ENCODE measurements around the gene BOD1L2.

The BOD1L2 gene

DNA sequence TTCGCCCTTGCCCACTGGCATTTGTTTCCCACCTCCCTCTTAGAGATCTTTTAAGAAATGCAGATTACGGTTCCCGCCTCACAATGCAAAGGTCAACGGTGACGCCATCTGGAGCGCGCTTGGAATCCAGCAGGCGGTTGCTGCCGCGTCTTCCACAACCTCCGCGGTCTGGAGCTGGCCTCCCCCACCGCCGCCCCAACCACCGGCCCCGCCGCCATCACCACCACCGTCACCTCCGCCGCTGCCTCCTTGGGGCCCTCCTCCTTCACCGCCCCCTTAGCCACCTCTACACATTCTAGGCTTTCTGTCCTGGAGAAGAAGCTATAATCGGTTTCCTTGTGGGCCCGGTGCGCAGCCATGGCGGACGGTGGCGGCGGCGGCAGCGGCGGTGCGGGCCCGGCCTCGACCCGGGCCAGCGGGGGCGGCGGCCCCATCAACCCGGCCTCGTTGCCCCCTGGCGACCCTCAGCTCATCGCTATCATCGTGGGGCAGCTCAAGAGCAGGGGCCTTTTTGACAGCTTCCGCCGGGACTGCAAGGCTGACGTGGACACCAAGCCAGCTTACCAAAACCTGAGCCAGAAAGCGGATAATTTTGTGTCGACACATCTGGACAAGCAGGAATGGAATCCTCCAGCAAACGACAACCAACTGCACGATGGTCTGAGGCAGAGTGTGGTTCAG lies at the start of gene BOD1L2:
Gene BOD1L2 (plus strand): TSS at position 132 of the 681 bp plus-strand sequence. CDS start 226 bp downstream, at position 358.
- DNase-seq: no peak

DNA sequence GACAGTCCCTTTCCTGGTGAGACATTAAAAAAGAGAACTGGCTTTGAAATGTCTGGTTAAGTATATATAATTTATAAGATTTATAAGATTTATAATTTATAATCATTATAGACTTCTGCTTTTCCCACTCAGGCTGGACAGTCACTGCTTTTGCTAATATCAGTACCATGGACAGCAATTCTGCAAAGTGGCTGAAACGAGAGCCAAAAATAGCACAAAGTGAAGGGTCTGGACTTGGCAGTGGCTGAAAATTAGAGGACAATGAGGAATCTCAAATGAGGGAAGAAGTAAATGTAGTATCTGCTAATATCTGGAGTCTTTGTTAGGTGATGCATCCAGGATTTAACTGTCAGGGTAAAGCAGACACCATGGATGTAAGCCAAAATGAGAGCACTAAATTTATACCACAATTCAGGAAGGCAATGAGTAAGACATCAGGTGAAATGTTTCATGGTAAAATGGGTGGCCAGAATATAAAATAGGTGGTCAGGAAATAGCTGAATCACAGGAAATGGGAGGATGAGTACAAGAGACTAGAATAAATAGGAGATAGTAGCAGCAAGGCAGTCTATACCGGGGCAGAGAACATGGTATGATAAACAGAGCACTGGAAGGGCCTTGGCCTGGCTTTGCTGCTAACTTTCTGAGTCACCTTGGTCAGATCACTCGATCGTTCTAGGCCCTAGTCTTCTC lies 39.6 kb upstream of the BOD1L2 start:
- DNase-seq: no peak

DNA sequence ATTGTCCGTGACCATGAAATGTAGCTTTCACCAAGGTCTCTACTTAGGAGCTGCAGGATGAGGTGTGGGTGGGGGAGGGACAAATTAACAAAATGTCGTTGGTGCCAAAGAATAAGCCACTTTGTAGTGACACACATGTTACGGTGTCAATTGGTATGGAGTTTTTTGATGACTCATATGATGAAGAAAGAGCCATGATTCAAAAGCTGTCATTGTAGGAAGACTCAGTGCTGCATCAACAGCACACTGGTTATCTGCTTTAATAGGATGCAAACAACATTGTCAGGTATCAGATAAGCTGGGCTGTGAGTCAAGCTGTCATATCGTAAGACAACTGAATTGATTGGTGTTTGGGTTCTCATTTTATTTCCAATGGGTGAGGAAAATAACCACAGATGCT lies 36.6 kb upstream of the BOD1L2 start:
- DNase-seq: no peak

DNA sequence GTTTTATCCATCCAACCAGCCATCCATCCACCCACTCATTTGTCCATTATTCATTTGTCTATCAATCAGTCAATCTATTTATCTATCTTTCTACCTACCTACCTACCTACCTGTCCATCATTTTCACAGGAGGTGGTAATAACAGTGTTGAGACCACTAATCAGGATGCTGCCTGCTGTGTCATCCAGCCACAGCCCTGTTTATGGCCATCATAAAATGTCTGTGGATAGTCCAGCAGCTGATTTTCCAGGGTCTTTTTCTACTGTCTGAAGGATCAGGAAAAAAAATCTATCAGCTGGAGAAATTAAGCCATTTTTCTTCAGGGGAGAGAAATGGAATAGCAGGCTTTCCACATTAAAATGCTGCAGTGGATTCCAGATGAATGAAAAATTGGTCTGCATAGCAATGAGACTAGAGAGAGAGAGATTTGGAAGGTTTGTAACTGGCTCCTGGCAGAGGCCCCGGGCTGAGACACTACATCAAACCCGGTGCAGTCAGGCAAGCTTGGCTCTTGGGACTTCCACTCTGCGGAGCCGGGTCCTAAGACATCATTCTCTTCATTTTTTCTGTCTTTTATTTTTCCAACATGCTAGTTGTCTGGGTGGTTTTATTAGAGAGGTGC lies 33.0 kb upstream of the BOD1L2 start:
- no peak for DNase-seq

DNA sequence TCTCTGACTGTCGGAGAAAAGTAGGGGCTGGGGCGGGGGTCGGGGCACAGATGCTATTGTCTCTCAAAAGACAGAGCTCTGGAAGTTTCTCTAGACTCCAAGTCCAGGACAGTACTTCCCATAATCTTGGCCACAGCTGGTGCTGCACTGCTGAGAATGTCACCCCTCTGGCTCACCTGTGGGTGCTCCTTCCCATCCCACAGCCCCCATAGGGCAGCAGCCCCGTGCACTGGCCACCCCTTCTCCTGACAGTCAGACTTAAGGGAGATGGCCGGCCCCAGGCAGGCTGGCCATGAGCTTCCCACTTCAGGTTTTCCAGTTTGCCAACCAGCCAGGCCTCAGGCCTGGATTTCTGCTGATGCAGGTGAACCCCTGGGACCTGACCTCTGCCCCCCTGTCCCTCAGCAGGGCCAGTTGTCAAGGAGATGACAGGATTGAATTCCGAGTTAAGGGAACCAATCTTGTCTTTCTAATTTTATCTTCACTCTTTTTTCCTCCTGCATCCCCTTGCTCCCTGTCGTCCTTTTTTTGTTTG lies 30.2 kb upstream of the BOD1L2 start:
- no peak for DNase-seq

DNA sequence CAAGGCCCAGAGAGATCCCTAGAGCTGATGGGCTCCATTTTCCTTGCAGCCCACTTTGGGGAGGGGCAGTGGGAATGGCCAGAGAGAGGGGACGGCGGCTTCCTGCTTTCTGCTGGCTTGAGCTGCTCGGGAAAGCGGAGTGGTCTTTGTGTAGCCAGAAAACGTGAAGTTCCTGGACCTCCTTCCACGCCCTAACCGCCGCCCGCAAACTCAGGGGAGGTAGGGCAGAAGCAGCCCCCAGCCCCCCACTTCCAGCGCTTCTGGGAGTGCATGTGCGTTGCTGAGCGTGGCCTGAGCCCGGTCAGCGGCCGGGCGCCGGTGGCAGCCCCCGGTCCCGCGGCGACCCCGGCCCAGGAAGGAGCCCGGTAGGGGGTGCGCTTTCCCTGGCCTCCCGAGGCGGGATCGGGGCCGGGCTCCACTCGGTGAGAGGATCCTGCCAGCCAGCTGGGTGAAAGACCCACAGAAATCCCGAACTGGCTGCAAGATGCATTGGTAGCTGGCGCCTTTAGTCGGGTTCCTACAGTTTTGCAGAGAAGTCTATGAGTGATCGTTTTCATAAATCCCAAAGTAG lies 25.3 kb upstream of the BOD1L2 start:
- DNase-seq: no peak

DNA sequence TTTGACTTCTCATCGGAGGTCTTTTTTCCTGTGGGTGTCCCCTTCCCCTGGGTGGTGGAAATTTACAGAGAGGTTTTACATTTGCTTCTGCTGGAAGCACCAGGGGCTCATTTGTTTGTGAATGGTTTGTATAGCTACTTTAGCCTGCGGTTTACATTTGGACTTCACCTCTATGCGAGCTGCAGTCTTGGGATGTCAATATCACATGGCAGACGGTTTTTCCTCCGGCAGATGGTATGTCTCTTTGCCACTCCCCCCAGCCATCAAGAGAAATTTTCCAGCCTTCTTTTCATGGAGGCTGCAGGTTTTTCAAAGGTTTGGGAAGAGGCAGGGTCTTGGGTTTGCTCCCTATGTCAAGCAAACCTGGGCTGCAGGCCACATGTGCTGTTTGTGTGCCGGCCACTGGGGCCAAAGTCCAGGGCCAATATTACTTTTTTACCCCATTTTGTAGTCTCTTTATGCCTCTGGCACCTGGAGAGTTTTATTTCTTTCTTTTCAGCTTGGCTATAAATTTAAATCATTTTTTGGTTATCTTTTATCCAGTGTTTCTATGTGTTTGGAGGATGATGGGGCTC lies 23.9 kb upstream of the BOD1L2 start:
- DNase-seq: no peak

DNA sequence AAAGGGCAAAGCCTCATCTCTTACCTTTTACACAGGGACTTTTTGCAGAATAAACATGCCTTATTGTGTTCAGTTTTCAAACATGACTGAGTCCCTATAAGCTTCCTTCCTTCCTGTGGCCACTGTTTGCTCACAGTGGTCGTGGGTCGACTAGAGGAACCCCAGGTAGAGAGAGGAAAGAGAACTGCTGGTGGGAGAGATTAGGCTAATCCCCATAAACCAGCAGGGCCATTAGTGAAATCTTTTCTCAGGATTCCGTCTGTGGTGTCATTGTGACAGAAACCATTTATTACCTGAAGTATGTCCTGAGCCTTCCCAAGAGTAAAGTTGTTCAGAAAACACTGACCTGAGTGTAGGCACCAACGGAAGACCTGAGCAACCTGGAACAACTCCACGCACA lies 21.3 kb upstream of the BOD1L2 start:
- no peak for DNase-seq

DNA sequence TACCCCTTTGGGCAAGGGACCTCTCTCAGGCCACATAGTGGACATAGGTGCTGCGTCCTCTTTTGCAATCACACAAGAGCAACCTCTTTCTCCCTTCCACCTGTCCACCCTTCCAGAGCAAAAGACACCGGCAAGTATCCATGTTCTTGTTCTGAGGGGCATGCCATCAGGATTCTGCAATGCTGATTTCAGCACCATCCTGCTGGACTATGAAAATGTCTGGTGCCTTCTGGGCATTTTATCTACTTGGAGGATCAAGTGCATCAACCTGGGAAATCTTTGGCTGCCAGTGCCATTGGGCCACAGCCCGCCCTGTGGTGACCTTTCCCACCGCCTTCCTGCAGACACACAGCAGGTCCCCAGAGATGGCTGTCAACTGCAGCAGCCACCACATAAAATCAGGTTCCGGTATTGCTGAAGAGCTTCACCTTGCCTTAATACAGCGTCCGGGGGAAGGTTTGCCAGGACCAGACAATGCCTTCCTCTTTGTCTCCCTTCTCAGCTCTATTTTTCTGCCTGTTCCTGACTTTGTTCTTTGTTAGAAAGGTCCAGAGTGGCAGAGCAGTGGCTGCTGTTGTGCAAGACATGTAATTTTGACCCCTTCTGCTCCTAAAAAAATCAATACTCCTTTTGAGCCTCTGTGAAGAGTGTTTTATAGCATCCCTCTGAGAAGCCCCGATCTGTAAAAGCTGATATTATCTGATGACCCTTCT lies 18.5 kb upstream of the BOD1L2 start:
- no peak for DNase-seq

DNA sequence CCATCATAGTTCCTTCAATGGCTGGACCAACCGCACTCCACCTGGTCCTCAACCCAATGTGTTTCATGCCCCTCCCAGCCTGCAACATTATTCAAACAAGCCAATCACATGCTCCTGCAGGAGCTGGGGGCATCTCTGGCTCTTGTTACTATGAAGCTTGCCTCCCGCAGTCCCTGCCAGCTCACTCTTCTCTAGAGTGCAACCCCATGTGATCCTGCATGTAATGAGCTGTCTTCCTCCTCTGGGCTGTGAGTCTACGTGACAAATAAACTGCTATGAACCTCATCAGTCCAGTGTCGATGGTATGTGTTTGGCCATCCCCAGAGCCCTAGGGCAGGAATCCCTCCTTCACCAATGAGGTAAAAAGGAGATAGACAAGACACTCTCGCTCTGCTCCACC lies 15.8 kb upstream of the BOD1L2 start:
- no peak for DNase-seq

DNA sequence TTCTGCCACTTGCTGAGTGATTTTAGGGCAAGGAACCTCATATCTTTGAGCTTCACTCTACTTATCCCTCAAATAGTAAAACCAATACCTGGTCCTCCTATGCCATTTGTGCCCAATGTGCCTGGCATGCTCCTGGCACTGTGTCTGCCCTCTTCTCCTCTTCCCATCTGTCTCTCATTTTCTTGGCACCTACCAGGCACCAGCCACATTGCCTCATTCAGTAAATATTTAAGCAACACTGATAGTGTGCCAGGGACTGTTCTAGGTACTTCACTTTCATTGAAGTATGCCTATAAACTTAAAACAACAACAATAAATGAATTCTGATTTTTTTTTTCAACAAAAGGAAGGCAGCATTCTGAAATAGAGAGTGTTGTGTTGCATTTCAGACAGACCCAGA lies 15.1 kb upstream of the BOD1L2 start:
- DNase-seq: no peak

DNA sequence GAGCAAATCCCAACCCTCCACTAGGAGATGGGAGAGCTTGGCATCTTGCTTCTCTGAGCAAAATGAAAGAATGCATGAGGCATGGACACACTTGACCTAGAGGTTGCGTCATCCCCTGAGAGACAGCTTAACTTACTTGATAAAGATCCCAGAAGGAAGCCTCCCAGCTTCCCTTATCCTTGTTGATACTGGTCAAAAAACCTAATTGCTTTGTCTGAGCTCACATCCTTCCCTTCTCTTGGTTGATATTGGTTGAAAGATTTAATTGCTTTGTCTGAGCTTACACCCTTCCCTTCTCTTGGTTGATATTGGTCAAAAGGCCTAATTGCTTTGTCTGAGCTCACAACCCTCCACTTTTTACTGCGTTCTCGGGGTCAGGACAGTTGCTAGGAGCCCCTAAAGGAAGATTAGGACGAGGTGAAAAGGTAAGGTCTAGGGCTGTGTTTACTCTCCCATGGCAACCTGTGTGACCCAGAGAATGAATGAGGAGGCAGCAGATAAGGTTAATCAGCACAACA lies 12.2 kb upstream of the BOD1L2 start:
- DNase-seq: no peak

DNA sequence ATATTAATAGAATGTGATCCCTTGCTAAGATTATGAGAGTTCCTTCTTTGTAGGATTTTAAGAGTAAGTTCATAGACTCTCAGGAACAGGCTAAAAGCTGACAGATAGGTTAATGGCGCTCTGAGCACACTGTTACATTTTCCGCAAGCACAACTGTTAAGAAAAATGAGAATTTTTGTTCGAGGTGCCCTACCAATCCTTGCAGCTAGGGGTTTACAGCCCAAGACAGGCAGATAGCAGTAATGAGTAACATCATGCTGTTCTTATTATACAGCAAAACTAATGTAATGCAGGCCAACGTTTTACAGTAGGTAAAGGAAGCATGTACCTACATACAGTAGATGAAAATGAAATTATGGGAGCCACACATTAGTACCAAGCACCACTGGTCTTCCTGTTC lies 11.2 kb upstream of the BOD1L2 start:
- no peak for DNase-seq

DNA sequence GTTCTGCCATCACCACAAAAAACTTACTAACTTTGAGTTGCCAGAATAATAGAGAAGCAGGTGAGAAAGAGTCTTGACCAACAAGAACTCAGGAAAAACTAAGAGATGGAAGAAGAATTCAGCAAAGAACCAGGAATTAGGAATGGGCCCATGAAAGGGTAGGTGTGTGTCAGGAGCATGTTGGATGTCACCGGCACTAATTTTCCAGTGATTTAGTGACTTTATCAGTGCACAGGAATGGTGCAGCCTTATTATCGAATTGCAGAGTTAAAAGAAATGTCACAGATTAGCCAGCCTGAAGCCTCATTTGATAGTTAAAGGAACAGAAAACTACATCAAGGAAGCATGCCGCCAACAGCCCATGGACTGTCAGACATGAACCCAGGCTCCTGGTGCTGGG lies 9.0 kb upstream of the BOD1L2 start:
- DNase-seq: no peak

DNA sequence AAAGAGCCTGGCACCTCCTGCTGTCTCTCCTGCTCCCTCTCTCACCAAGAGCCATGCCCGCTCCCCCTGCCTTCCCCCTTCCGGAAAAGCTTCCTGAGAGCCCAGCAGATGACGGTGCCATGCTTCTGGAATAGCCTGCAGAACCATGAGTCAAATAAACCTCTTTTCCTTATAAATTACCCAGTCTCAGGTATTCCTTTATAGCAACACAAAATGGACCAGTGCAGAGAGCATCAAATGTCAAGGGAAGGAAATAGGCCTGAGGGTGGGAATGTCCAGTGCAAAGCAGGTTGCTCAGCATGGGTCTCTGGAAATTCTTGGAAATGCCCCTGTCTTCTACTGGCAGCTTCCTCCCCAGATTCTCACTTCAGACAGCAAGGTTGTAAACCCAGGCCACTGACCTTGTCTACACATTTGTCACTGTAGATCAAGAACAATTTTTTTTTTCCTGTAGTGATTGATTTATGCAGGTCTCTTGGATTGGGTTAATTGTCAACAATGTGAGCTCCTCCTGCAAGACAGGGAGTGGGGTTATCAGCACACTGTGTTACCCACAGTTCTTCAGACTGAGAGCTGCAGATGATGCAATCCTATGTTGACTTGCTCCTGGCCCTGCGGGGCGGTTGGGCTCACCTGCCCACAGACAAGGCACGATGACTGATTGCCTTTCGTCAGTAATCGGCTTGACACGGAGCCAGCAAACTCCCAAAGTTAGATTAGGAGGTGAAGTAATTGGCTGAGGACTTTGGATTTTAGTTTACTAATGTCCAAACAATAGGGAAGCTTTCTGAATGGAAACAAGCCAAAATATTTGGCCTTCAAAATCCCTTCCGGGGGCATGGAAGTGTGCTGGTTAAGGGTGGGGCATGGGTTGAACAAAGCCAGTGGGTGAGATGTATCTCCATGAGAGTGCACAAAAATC lies 5.4 kb upstream of the BOD1L2 start:
- DNase-seq: no peak

DNA sequence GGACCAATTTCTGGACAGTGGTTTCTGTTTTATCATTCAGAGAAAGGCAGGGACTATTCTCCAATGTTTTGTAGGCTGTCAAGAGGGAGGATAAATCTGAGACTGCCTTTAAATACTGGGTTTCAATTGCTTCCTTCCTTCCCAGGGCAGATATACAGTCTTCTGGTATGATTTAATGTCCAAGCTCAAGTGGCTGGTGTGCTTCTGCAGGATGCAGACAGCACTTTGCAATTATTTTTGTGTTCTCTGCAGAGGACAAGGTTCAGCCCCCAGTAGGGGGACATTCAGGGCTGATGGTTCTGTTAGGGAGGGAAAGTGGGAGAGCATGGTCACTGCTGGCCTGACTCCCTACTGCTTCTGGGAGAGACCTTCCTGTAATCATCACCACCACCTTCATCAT lies 4.6 kb upstream of the BOD1L2 start:
- DNase-seq: no peak

DNA sequence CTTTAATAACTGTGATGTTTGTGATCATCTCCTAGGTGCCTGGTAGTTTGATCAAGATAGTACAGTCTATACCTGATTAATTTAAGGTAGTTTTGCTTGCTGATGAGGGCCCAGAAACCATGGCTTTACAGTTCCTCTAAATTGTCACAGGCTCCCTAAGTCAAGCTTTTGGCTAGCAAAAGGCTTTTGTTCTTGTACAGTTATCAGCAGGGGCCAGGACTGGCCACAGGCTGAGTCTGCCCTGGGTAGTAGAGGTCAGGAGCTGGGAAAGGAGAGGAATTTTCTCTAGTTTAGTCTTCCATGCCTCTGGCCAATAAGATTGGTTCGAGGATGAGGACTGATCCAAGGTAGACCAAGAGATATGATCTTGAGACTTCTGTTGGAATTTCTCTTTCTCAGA lies 3.6 kb upstream of the BOD1L2 start:
- no peak for DNase-seq

DNA sequence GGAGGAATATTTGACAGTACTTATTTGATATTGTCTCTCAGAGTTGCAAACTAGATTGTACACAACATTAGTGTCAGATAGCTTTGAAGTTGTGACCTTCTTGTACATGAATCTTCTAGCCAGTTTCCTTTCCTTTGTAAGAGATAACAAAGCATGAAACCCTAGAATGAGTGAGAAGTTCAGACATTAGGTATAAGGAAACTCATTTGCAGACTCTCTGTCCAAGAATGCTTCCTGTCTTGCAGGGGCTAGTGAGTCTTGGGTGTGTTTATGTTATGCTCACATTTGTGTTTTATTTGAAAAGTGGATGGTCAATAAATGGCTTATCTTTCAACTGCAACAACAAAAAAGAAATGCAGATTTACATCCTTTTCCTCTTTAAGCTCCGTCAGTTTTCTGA lies 1.4 kb downstream of the BOD1L2 start:
- DNase-seq: no peak

DNA sequence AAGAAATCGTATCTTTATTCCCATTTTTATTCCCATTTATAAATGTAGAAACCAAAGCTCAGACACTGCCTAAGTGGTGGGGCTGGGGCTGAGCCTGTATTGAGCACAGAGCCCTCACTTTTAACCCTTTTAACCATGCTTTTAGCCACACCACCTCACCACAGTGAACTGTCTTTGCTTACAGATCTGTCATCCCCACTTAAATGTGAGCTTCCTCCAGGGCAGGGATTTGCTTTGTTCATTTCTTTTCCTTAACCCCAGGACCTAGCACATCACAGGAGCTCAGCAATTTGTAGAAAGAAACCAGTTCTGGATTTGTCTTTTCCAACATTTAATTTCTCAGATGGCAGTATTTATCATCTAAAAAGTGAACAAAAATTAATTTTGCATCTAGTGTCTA lies 2.2 kb downstream of the BOD1L2 start:
- no peak for DNase-seq

DNA sequence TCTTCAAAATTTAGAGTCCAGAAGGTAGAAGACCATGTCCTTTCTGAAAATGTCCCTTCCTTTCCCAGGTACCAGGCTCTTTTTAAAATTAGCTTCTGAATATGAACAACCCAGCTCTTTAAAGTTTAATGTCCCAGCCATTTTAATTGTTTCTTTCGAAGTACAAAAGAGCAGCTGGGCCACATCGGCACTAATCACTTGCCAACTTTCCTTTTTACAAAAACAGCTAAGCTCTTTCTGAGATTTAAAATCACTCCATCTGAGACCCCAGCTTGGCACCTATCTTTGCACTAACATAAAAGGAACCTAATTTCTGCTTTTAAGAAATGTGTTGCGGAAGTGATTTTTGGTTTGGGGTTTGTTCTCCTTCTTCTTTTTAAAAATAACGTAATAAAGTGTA lies 2.6 kb downstream of the BOD1L2 start:
- no peak for DNase-seq

DNA sequence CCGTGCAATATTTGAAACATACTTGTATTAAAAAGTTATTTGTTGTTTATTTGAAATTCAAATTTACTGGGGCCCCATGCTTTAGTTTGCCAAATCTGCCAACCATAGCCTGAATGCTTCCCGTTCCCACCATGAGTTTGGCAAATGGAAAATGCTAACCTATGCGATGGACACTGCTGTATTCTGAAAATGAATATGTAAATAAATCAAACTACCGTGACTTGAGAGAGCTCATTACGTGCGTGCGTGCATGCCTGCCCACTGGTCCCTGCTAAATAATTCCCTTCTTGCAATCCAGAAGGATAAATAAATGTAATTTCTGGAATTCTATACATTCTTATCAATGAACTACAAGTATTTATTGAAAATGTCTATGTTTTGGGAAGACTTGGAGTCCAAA lies 3.2 kb downstream of the BOD1L2 start:
- DNase-seq: no peak
